ENCODE results near the gene GALNS.
"Not testable (repeated sequence)": the region's sequence is repeated elsewhere in the genome, so short reads cannot be mapped to it uniquely, and the experiment has no call there.

Gene GALNS

GRCh38 chr16:88790312-88791211 lies 66.2 kb downstream of the GALNS start:
- peaks cover 0 to 4% (median 0%) of the 10 kb centered on the region in 4 experiments for H3K36me3 ChIP-seq (ENCODE audit: control insufficient read depth in 4 of 4, insufficient read depth in 4 of 4, low read length in 3 of 4)
- 0% methylated on average over 18 of the region's 24 CpGs for WGBS (ENCODE audit: insufficient coverage)
- peak; percentile 79 to 92 (median 87) for DNase-seq
- ChIA-PET POLR2A (interaction anchor here (0.9 kb wide), 1 partner anchor 20 kb away, joined by 4 read pairs; no protein-coding TSS in a partner anchor), CTCF (interaction anchor here (1.6 kb wide), 1 partner anchor 20 kb away, joined by 3 read pairs; no protein-coding TSS in a partner anchor)
- H3K4me1 ChIP-seq (ENCODE audit: control extremely low read depth in 1 of 4, control insufficient read depth in 4 of 4, insufficient read depth in 4 of 4, low read length in 3 of 4) = peaks cover 12 to 78% (median 68%) of the 10 kb centered on the region in 4 experiments
- H3K27ac ChIP-seq (ENCODE audit: insufficient read depth in 1 of 2, low read depth in 1 of 2, low read length in 2 of 2, poor library complexity in 1 of 2, severe bottlenecking in 2 of 2) = peak overlapping the region; percentile 65 to 72
- H3K9me3 ChIP-seq (ENCODE audit: control extremely low read depth in 1 of 5, control insufficient read depth in 4 of 5, insufficient read depth in 2 of 5, low read depth in 1 of 5, low read length in 4 of 5) = no peaks in the 10 kb centered on the region
- peak overlapping the region in 6 of 7 experiments; percentile 41 to 80 (median 62) for H3K4me3 ChIP-seq (ENCODE audit: control insufficient read depth in 1 of 7, extremely low read depth in 1 of 7, insufficient read depth in 4 of 7, low read depth in 2 of 7, low read length in 6 of 7)
- no peaks in the 10 kb centered on the region for H3K27me3 ChIP-seq (replicated peaks in 2 of 5; ENCODE audit: control insufficient read depth in 4 of 5, insufficient read depth in 5 of 5, low read length in 4 of 5)

GRCh38 chr16:88789594-88789993 lies 67.2 kb downstream of the GALNS start:
- peak overlapping the region; percentile 48 to 72 for H3K27ac ChIP-seq (ENCODE audit: insufficient read depth in 1 of 2, low read depth in 1 of 2, low read length in 2 of 2, poor library complexity in 1 of 2, severe bottlenecking in 2 of 2)
- peak overlapping the region in 3 of 7 experiments; percentile 65 to 80 (median 70) for H3K4me3 ChIP-seq (ENCODE audit: control insufficient read depth in 1 of 7, extremely low read depth in 1 of 7, insufficient read depth in 4 of 7, low read depth in 2 of 7, low read length in 6 of 7)

GRCh38 chr16:88788749-88789148 lies 68.0 kb downstream of the GALNS start:
- H3K9me3 ChIP-seq (ENCODE audit: control extremely low read depth in 1 of 5, control insufficient read depth in 4 of 5, insufficient read depth in 2 of 5, low read depth in 1 of 5, low read length in 4 of 5); H3K4me3 ChIP-seq (ENCODE audit: control insufficient read depth in 1 of 7, extremely low read depth in 1 of 7, insufficient read depth in 4 of 7, low read depth in 2 of 7, low read length in 6 of 7); H3K36me3 ChIP-seq (ENCODE audit: control insufficient read depth in 4 of 4, insufficient read depth in 4 of 4, low read length in 3 of 4); H3K27me3 ChIP-seq (replicated peaks in 2 of 5; ENCODE audit: control insufficient read depth in 4 of 5, insufficient read depth in 5 of 5, low read length in 4 of 5); DNase-seq: not testable (repeated sequence)
- 100% methylated on average over 6 of the region's 8 CpGs for WGBS (ENCODE audit: insufficient coverage)
- Histone ChIP-seq H3K27ac (ENCODE audit: insufficient read depth in 1 of 2, low read depth in 1 of 2, low read length in 2 of 2, poor library complexity in 1 of 2, severe bottlenecking in 2 of 2) (peak overlapping the region in 1 of 2 experiments; percentile 72), H3K4me1 (ENCODE audit: control extremely low read depth in 1 of 4, control insufficient read depth in 4 of 4, insufficient read depth in 4 of 4, low read length in 3 of 4) (peaks cover 5 to 65% (median 56%) of the 10 kb centered on the region in 4 experiments)
- POLR2A ChIA-PET = interaction anchor here (1.0 kb wide), 1 partner anchor 17 kb away, joined by 3 read pairs; no protein-coding TSS in a partner anchor
- CTCF ChIA-PET = interaction anchor here (0.6 to 10.2 kb wide), 7 partner anchors 10 to 140 kb away, joined by 3 to 81 read pairs (median 4); no protein-coding TSS in a partner anchor

More at GRCh38 chr16:88789594-88789993, 67.2 kb downstream of the GALNS start:
- Histone ChIP-seq H3K27me3 (replicated peaks in 2 of 5; ENCODE audit: control insufficient read depth in 4 of 5, insufficient read depth in 5 of 5, low read length in 4 of 5) (no peaks in the 10 kb centered on the region), H3K9me3 (ENCODE audit: control extremely low read depth in 1 of 5, control insufficient read depth in 4 of 5, insufficient read depth in 2 of 5, low read depth in 1 of 5, low read length in 4 of 5) (no peaks in the 10 kb centered on the region), H3K4me1 (ENCODE audit: control extremely low read depth in 1 of 4, control insufficient read depth in 4 of 4, insufficient read depth in 4 of 4, low read length in 3 of 4) (peaks cover 8 to 71% (median 60%) of the 10 kb centered on the region in 4 experiments), H3K36me3 (ENCODE audit: control insufficient read depth in 4 of 4, insufficient read depth in 4 of 4, low read length in 3 of 4) (peaks cover 0 to 4% (median 0%) of the 10 kb centered on the region in 4 experiments)
- ChIA-PET CTCF (interaction anchor here (1.1 to 3.3 kb wide), 4 partner anchors 11 to 21 kb away, joined by 3 to 15 read pairs (median 4); no protein-coding TSS in a partner anchor), POLR2A (no interaction called here)
- WGBS (ENCODE audit: insufficient coverage) = 8% methylated on average over 5 of the region's 7 CpGs
- peak in 2 of 3 donors; percentile 84 to 87 for DNase-seq

- Histone ChIP-seq H3K4me1 (ENCODE audit: control extremely low read depth in 1 of 4, control insufficient read depth in 4 of 4, insufficient read depth in 4 of 4, low read length in 3 of 4) (peaks cover 4 to 65% (median 56%) of the 10 kb centered on the region in 4 experiments), H3K9me3 (ENCODE audit: control extremely low read depth in 1 of 5, control insufficient read depth in 4 of 5, insufficient read depth in 2 of 5, low read depth in 1 of 5, low read length in 4 of 5) (no peaks in the 10 kb centered on the region), H3K27ac (ENCODE audit: insufficient read depth in 1 of 2, low read depth in 1 of 2, low read length in 2 of 2, poor library complexity in 1 of 2, severe bottlenecking in 2 of 2) (no peak overlapping the region), H3K27me3 (replicated peaks in 2 of 5; ENCODE audit: control insufficient read depth in 4 of 5, insufficient read depth in 5 of 5, low read length in 4 of 5) (no peaks in the 10 kb centered on the region), H3K4me3 (ENCODE audit: control insufficient read depth in 1 of 7, extremely low read depth in 1 of 7, insufficient read depth in 4 of 7, low read depth in 2 of 7, low read length in 6 of 7) (no peak overlapping the region), H3K36me3 (ENCODE audit: control insufficient read depth in 4 of 4, insufficient read depth in 4 of 4, low read length in 3 of 4) (peaks cover 0 to 4% (median 0%) of the 10 kb centered on the region in 4 experiments)
- CTCF ChIA-PET = interaction anchor here (0.6 to 10.2 kb wide), 14 partner anchors 9 to 533 kb away, joined by 3 to 81 read pairs (median 4); no protein-coding TSS in a partner anchor
- WGBS (ENCODE audit: insufficient coverage) = 90% methylated on average over 5 of the region's 11 CpGs
- DNase-seq = no peak
- POLR2A ChIA-PET = interaction anchor here (1.0 to 2.4 kb wide), 2 partner anchors 11 to 18 kb away, joined by 3 to 9 read pairs; no protein-coding TSS in a partner anchor
Observed at GRCh38 chr16:88787579-88788314, 69.0 kb downstream of the GALNS start.

GRCh38 chr16:88785106-88785924 lies 71.4 kb downstream of the GALNS start, which contains the start of gene PIEZO1:
Gene PIEZO1 (minus strand): TSS chr16:88785220. CDS start chr16:88784964, 256 bp downstream.
- H3K27me3 ChIP-seq (replicated peaks in 2 of 5; ENCODE audit: control insufficient read depth in 4 of 5, insufficient read depth in 5 of 5, low read length in 4 of 5) = no peaks in the 10 kb centered on the region
- peaks cover 2 to 67% (median 58%) of the 10 kb centered on the region in 4 experiments for H3K4me1 ChIP-seq (ENCODE audit: control extremely low read depth in 1 of 4, control insufficient read depth in 4 of 4, insufficient read depth in 4 of 4, low read length in 3 of 4)
- H3K9me3 ChIP-seq (ENCODE audit: control extremely low read depth in 1 of 5, control insufficient read depth in 4 of 5, insufficient read depth in 2 of 5, low read depth in 1 of 5, low read length in 4 of 5) = no peaks in the 10 kb centered on the region
- peak within 1 kb of the TSS; percentile 54 to 82 for H3K27ac ChIP-seq (ENCODE audit: insufficient read depth in 1 of 2, low read depth in 1 of 2, low read length in 2 of 2, poor library complexity in 1 of 2, severe bottlenecking in 2 of 2)
- WGBS (ENCODE audit: insufficient coverage) = 3% methylated on average over 84 of the region's 110 CpGs
- CTCF ChIA-PET = interaction anchor here (0.8 to 10.2 kb wide), 3 partner anchors 12 to 39 kb away, joined by 3 to 81 read pairs (median 4); no protein-coding TSS in a partner anchor
- H3K4me3 ChIP-seq (ENCODE audit: control insufficient read depth in 1 of 7, extremely low read depth in 1 of 7, insufficient read depth in 4 of 7, low read depth in 2 of 7, low read length in 6 of 7) = peak within 1 kb of the TSS; percentile 65 to 88 (median 77)
- peak; percentile 78 to 84 (median 81) for DNase-seq
- POLR2A ChIA-PET = interaction anchor here (0.6 to 1.4 kb wide), 3 partner anchors 14 to 48 kb away, joined by 3 to 6 read pairs (median 4); no protein-coding TSS in a partner anchor
- H3K36me3 ChIP-seq (ENCODE audit: control insufficient read depth in 4 of 4, insufficient read depth in 4 of 4, low read length in 3 of 4) = peaks cover 0 to 4% (median 0%) of the 10 kb centered on the region in 4 experiments

GRCh38 chr16:88784856-88785105 lies 72.0 kb downstream of the GALNS start:
- CTCF ChIA-PET = interaction anchor here (1.0 to 10.2 kb wide), 5 partner anchors 19 to 425 kb away, joined by 3 to 81 read pairs (median 5); partner anchors contain the start of genes APRT and CDT1
- peaks cover 0 to 9% (median 0%) of the 10 kb centered on the region in 4 experiments for H3K36me3 ChIP-seq (ENCODE audit: control insufficient read depth in 4 of 4, insufficient read depth in 4 of 4, low read length in 3 of 4)
- peak overlapping the region; percentile 65 to 88 (median 77) for H3K4me3 ChIP-seq (ENCODE audit: control insufficient read depth in 1 of 7, extremely low read depth in 1 of 7, insufficient read depth in 4 of 7, low read depth in 2 of 7, low read length in 6 of 7)
- no peaks in the 10 kb centered on the region for H3K9me3 ChIP-seq (ENCODE audit: control extremely low read depth in 1 of 5, control insufficient read depth in 4 of 5, insufficient read depth in 2 of 5, low read depth in 1 of 5, low read length in 4 of 5)
- no peaks in the 10 kb centered on the region for H3K27me3 ChIP-seq (replicated peaks in 2 of 5; ENCODE audit: control insufficient read depth in 4 of 5, insufficient read depth in 5 of 5, low read length in 4 of 5)
- H3K4me1 ChIP-seq (ENCODE audit: control extremely low read depth in 1 of 4, control insufficient read depth in 4 of 4, insufficient read depth in 4 of 4, low read length in 3 of 4) = peaks cover 0 to 67% (median 58%) of the 10 kb centered on the region in 4 experiments
- peak overlapping the region; percentile 54 to 82 for H3K27ac ChIP-seq (ENCODE audit: insufficient read depth in 1 of 2, low read depth in 1 of 2, low read length in 2 of 2, poor library complexity in 1 of 2, severe bottlenecking in 2 of 2)
- DNase-seq = no peak
- 0% methylated on average over 23 of the region's 32 CpGs for WGBS (ENCODE audit: insufficient coverage)
- POLR2A ChIA-PET = interaction anchor here (1.1 to 1.9 kb wide), 5 partner anchors 14 to 48 kb away, joined by 4 to 10 read pairs (median 6); no protein-coding TSS in a partner anchor

Data from common myeloid progenitor, CD34-positive (primary cell).